ENCODE measurements around the gene SPINK8. TPM values are rescaled to one million over a fixed set of nuclear protein-coding genes. Genes with fewer than 3 reads are reported as not detected.
"Not testable (repeated sequence)": the region's sequence is repeated elsewhere in the genome, so short reads cannot be mapped to it uniquely, and the experiment has no call there.

SPINK8 gene
- total and polyA plus RNA-seq, 2 of the 4 experiments (the other 2 are of a cell fraction), result not detected

GRCh38 chr3:48331706-48332435, 1.6 kb downstream of the SPINK8 start:
- H3K4ac ChIP-seq (ENCODE audit: low read depth, low read length); intact Hi-C loops (cut with micrococcal nuclease): not testable (repeated sequence)

More at GRCh38 chr3:48331706-48332435, 1.6 kb downstream of the SPINK8 start:
- H3K23ac ChIP-seq (ENCODE audit: low read depth, low read length); H3K4me1 ChIP-seq (ENCODE audit: control insufficient read depth, insufficient read depth, low read length); H2BK120ac ChIP-seq (ENCODE audit: low read depth, low read length); H3K4me2 ChIP-seq (ENCODE audit: low read depth, low read length); in situ Hi-C loops (cut with MboI; ENCODE audit: low sequenced_read_pairs); POLR2A ChIA-PET (ENCODE audit: unreplicated experiment); H4K8ac ChIP-seq (ENCODE audit: low read depth in 2 of 2, low read length in 2 of 2); H2BK5ac ChIP-seq (ENCODE audit: low read depth, low read length, poor library complexity, severe bottlenecking); H3K9me3 ChIP-seq (ENCODE audit: control insufficient read depth, insufficient read depth, low read length); H2BK20ac ChIP-seq (ENCODE audit: low read depth, low read length); H2AK9ac ChIP-seq (replicated peaks; ENCODE audit: low read depth, low read length, poor library complexity); H3K27ac ChIP-seq (ENCODE audit: insufficient read depth, low read length); H3K18ac ChIP-seq (ENCODE audit: low read depth, low read length); ATAC-seq (ENCODE audit: low read depth); H4K91ac ChIP-seq (ENCODE audit: insufficient read depth, low read depth, low read length); H2BK15ac ChIP-seq (ENCODE audit: low read depth, low read length); H4K20me1 ChIP-seq (ENCODE audit: insufficient read depth, low read length); H3K56ac ChIP-seq (ENCODE audit: extremely low read depth, insufficient read depth, low read length); BruUV-seq (replicated peaks); H4K5ac ChIP-seq (ENCODE audit: low read depth, low read length); dilution Hi-C loops (cut with HindIII; ENCODE audit: low sequenced_read_pairs, unreplicated experiment); H2AFZ ChIP-seq (replicated peaks; ENCODE audit: low read length, poor library complexity); H3K36me3 ChIP-seq (ENCODE audit: control insufficient read depth, insufficient read depth, low read length); H3K9ac ChIP-seq (ENCODE audit: low read depth, low read length); H3K79me1 ChIP-seq (ENCODE audit: low read depth in 1 of 2, low read length in 2 of 2); H3K14ac ChIP-seq (replicated peaks; ENCODE audit: low read depth, low read length); H3K4me3 ChIP-seq (ENCODE audit: insufficient read depth, low read depth, low read length); H3K9me1 ChIP-seq (ENCODE audit: insufficient read depth, low read length); H2AK5ac ChIP-seq (ENCODE audit: low read depth, low read length); DNase-seq; CTCF ChIA-PET: not testable (repeated sequence)
- peaks cover 24% of the 10 kb centered on the region for H3K27me3 ChIP-seq (ENCODE audit: control insufficient read depth, insufficient read depth, low read length)
- 86% methylated on average over 5 of the region's 10 CpGs; no CpG with 5 or more reads in 1 of the 2 experiments for WGBS, 2 experiments (ENCODE audit: extremely low coverage in 2 of 2, insufficient read length in 1 of 2)
